Measurements from ENCODE around the gene FIBIN.

GRCh38 chr11:27011560-27012233 lies 17.8 kb downstream of the FIBIN start:
- TF ChIP-seq EP300 (IDR thresholded peaks at IDR 0.05; ENCODE audit: borderline replicate concordance), result no peak
- TF ChIP-seq NFIC (IDR thresholded peaks at IDR 0.05), result no peak
- TF ChIP-seq RAD21 (IDR thresholded peaks at IDR 0.05; ENCODE audit: low read depth), result no peak
- TF ChIP-seq, protein P1, sequence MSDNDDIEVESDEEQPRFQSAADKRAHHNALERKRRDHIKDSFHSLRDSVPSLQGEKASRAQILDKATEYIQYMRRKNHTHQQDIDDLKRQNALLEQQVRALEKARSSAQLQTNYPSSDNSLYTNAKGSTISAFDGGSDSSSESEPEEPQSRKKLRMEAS (IDR thresholded peaks at IDR 0.05), result no peak

Data from Ishikawa (cell line).